Cardiac fibroblast (primary cell): ENCODE data around the gene KCNK3.

Source experiments
- DNase-seq, 2 donors: peaks; one replicate each; pipeline versions ENCODE4 v3.0.0 to v3.0.0-alpha.2; 2010; ENCODE audit warnings: low read depth in 2 of 2
- H3K4me3 ChIP-seq, 2 donors: replicated peaks in 1 of 2; 1 replicate in 1 of 2; 2 replicates in 1 of 2; pipeline ENCODE4 v1.5.1; 2011; ENCODE audit warnings: low read depth in 2 of 2, low read length in 2 of 2, mild to moderate bottlenecking in 2 of 2, moderate library complexity in 1 of 2
- TF ChIP-seq, protein P1 (sequence below): IDR thresholded peaks from one replicate; pipeline ENCODE4 v1.5.1; 2011; ENCODE audit warnings: low read depth, mild to moderate bottlenecking, low read length, inconsistent platforms

The KCNK3 gene

DNA sequence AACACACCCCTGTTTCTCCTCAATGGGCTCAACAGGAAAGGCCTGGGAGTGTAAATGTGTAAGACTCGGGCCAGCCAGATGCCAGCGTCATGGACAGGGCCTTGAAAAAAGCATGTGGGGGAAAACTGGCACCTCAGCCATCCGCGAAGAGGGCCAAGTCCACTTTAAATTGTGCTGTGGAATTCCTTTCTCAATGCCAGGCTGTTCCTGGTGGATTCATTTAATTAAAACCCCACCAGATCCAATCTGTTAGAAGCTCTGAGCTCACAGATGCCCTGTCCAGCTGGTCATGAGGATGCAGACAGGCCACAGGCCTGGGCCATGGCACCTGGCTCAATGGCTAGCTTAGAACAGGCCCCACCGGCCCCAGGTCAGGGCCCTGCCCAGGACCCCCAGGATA is 24.8 kb downstream of the KCNK3 start:
- H3K4me3 ChIP-seq: no peak overlapping the region
- TF ChIP-seq, protein P1, sequence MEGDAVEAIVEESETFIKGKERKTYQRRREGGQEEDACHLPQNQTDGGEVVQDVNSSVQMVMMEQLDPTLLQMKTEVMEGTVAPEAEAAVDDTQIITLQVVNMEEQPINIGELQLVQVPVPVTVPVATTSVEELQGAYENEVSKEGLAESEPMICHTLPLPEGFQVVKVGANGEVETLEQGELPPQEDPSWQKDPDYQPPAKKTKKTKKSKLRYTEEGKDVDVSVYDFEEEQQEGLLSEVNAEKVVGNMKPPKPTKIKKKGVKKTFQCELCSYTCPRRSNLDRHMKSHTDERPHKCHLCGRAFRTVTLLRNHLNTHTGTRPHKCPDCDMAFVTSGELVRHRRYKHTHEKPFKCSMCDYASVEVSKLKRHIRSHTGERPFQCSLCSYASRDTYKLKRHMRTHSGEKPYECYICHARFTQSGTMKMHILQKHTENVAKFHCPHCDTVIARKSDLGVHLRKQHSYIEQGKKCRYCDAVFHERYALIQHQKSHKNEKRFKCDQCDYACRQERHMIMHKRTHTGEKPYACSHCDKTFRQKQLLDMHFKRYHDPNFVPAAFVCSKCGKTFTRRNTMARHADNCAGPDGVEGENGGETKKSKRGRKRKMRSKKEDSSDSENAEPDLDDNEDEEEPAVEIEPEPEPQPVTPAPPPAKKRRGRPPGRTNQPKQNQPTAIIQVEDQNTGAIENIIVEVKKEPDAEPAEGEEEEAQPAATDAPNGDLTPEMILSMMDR: no peak
- no peak for DNase-seq

DNA sequence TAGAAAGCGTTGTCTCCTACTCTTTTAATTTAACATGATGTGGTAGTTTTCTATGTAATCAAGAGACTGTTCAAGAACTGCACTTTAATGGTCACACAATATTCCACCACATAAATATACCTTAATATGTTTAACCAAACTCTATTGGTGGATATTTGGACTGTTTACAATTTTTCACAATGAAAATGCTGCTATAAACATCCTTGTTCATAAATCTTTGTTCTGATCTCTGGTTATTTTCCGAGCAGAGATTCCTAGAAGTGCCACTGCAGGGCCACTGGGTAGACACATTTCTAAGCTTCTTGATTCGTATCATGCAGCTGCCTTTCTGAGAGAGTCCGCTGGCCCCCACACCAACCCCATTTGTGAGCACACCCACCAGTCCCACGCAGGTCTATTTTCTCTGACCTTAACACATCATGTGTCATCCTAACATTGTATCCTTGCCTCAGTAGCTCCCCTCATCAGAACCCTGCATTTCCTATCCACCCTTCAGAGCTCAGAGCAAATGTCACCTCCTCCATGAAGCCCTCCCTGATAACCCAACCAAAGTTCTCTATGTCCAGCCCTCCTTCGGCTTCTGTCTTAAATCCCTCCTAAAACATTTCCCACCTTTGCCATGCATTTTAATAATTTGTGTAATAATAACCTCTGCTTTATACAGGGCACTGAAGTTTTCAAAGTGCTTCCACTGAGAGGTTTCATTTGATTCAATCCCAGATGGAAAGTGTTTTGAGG is 26.6 kb downstream of the KCNK3 start:
- no peak overlapping the region for H3K4me3 ChIP-seq
- TF ChIP-seq, protein P1: no peak
- no peak for DNase-seq

DNA sequence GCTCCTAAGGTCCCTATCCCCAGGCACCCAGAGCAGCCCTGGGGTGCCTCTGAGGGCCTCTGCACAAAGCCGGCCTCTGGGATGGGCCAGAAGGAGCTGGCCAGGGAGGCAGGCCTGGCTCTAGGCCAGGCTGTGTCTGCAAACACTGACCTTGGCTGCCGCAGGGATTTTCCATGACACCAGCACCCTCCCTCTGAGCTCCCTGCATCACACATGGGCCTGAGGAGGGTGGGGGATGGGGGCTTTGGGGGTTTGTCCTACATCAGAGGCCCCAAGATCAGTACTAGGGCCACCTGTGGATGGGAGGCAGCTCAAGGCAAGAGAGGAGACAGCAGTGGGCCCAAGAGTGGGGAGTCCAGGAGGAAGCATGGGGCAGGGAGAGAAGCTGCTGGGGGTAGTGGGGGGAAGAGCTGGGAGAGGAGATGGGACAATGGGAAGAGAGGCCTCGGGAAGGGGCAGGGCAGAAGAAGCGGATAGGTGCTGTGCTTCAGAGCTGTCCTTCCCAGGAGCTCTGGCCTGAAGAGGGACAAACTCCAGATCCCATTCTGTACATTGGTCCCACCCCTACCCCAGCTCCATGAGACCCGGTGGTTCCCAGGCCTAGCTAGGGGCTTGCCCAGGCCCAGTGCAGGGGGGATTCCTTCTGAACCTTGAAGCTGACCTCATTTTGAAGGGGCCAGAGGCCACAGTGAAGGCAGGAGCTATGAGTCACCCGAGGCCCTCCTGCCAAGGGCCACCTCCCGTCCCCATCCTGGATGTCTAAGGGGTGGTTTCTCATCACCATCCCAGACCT is 28.0 kb downstream of the KCNK3 start:
- TF ChIP-seq, protein P1: no peak
- H3K4me3 ChIP-seq: no peak overlapping the region
- peak; percentile 82 to 97 for DNase-seq

DNA sequence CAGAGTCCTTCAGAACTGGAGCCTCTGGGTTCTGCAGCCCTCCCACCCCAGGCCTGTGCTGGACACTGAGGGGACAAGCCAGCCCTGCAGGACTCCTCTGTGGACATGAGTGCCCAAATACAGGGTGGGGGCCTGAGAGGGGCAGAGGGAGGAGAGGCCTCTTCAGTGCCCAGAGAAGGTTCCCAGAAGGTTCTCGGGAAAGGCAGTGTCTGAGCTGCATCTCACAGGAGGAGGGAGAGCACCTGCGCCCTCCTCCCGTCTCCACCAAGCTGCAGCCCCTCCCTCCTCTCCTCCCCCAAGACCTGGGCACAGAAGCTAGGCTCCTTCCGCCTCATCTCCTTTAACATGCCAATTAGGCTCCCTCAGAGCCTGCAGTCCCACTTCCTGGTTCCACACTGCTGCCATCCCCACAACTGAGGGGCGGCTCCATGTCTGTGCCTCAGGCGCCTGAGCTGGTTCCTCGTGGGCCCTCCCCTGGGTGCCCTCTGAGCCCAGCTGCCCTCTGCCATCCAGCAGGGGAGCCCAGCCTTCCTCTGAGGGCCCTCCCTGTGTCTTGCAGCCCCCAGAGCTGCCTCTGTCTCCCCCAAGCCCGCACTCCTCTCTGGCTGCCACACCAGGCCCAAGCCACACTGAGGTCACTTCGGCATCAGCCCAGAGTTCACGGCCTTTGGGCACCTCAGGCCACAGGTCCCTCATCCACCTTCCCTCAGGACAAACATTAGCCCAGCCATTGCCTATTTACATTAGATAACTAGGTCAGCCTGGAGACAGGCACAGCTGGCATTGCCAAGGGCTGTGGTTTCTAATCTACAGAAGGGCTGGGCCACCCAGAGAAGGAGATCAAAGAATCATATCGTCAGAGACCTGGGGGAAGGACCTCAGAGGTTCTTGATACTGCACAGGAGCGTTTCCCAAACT is 28.9 kb downstream of the KCNK3 start:
- no peak overlapping the region for H3K4me3 ChIP-seq
- peak in 1 of 2 donors; percentile 32 for DNase-seq
- TF ChIP-seq, protein P1: no peak

DNA sequence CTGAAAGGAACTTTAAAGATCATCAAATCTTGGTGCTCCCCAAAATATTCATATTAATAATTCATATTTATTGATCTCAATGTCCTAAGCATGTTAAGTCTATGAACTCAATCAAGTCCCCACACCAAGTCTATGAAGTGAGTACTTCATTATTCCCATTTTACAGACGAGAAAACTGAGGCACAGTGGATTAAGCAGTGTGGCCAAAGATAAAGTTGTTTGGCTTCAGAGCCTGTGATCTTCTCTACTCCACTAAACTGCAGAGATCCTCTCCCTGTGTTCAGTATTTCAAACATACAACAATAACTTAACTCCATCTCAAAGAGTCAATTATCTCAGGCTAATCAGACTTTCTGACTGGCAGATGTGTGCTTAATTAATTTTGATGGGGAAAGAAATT is 29.8 kb downstream of the KCNK3 start:
- DNase-seq: no peak
- no peak overlapping the region for H3K4me3 ChIP-seq
- TF ChIP-seq, protein P1: no peak

DNA sequence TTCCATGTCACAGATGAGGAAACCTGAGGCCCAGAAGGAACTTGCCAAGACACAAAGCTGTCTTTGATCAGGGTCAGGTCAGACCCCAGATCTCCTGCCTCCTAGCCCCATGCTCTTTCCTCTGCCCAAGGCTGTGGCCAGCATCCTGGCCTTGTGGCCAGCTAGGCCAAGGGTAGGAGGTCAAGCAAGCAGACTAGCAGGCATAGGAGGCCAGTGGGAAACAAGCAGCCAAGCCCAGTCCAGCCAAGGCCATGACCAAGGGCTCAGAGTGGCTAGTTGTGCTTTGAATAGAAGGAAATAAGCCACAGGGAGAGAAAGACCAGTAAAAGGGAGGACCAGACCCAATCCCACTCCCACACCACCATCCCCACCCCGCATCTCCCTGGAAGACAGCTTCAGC is 30.4 kb downstream of the KCNK3 start:
- TF ChIP-seq, protein P1: no peak
- peak in 1 of 2 donors; percentile 26 for DNase-seq
- no peak overlapping the region for H3K4me3 ChIP-seq
